ENCODE measurements around the gene CLPTM1L.
A peak's percentile ranks its signal among the peaks of the same experiment; 100 is the strongest.
"Not testable (repeated sequence)": the region's sequence is repeated elsewhere in the genome, so short reads cannot be mapped to it uniquely, and the experiment has no call there.

Gene CLPTM1L

GRCh38 chr5:1359031-1359645 lies 14.2 kb upstream of the CLPTM1L start:
- DNase-seq, result no peak

GRCh38 chr5:1358726-1359025 lies 13.8 kb upstream of the CLPTM1L start:
- DNase-seq, result no peak

DNA sequence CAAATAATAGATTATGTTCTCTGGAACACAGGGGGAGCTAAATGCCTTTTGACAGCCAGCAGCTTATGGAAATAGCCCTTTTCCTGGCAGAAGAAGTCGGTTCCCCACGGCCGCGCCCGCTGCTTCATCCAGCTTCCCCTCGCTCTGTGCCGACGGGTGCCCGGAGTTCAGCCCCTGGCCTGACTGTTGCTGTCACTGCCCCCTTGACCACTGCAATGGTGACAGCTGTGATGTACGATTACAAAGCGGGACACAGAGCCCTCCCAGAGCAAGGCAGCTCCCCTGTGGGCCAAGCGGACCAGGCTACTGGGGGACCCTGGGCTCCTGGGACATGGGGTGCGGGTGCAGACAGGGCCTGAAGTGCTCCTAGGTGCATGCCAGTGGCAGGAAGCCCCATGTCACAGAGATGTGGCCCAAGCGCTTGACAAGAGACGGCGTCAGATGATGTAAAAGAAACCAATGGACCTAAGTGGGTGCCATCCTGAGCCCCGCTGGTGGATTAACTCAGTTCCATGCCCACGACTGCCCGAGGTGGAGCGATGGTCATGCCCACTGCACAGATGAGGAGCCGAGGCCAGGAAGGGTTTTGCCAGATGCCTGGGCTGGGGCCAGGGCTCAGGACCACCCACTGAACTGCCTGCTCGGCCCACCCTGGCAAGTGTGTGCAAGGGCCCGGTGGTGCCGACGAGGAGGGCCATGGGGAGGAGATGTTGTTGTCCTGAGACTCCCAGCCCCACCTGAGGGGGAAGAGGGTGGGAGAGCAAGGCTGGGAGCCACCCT lies 13.2 kb upstream of the CLPTM1L start:
- no peak for DNase-seq

DNA sequence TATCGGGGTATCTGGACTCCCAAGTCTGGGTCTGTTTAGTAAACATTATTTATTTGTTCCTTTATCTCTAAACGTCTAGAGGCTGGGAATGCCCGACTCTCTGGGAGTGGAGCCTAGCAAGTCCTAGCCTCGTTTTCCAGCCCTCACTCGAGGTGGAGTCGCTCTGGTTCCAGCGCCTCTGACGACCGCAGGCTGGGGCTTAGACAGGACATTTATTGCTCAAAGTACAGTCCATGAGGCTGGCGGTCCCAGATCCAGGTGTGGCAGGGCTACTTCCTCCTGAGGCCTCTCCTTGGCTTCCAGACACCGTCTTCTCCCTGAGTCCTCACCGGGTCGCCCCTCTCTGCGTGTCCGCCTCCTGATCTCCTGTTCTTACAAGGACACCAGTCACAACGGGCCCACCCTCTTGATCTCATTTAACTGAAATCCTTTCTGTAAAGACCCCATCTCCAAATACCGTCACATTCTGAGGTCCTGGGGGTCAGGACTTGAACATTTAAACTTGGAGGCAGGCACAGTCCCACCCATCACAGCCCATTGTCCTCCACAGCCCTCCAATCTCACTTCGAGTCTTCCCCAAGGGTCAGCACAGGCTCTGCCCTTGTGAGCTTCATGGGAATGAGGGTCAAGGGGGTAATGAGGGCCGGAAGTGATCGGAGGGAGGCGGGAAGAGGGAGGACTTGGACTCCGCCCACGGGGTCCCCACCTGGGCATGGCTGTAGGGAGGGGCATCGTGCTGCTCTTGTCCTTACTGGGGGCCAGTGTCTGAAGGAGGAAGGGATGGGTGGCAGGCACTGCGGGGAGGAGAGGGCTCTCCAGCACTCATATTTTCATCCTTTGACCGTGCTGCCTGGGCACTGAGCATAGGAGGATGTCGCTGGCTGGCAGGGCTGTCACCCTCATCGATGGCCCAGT lies 12.2 kb upstream of the CLPTM1L start:
- DNase-seq, result no peak

DNA sequence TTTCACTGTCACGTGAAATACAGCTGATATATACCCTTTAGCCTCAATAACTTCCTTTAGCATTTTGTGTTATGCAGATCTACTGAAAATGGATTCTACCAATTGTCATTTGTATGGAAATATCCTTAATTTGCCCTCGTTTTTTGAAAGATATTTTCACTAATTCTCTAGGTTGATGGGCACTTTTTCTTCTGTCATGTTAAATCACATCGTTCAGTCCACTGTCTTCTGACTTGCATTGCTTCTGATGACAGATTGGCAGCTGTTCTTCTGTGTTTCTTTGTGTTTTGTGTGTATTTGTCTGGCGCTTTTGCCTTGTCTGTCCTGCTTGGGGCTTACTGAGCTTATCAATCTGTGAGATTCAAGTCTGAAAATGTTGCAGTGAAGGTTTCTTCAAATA lies 9.7 kb upstream of the CLPTM1L start:
- no peak for DNase-seq

DNA sequence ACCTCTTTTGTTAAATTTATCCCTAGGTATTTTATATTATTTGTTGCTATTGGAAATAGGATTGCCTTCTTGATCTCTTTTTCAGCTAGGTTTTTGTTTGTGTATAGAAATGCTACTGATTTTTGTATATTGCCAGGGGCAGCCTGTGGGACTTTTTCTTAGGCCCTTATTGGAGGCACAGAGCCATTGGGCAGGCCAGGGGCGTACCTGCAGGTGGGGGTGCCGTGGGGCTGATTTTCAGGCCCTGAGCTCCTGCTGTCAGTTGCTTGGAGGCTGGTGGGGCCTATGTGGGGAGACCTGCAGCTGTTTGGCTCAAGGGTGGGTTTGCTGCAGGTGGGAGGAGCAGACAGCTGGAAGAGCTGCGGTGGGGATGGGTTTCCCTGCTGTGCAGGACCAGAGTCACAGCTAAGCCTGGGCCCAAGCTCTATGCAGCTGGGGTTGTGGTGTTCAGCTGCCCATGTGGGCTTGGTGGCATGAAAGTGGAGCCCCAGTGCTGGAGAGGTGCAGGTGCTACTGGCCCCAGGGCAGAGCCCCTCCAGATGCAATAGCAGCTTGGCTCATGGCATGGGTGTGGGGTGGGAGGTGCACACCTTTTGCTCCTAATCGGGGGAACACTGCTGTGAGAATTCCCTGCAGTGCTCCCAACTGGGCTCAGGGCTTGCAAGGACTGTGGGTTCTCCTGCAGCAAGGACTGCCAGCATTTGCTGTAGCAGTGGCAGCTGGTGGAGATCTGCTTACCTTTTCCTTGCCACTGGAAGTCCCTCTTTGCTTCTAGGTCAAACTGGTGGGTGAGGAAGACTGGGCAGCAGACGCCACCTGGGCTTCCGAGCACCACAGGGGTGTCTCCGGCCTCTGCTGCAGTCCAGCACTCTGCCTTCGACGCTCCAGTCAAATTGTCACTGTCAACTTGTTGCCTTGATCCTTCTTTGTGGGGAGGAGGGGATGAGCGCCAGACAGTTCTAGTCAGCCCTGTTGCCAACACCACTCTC lies 7.6 kb upstream of the CLPTM1L start:
- no peak for DNase-seq

DNA sequence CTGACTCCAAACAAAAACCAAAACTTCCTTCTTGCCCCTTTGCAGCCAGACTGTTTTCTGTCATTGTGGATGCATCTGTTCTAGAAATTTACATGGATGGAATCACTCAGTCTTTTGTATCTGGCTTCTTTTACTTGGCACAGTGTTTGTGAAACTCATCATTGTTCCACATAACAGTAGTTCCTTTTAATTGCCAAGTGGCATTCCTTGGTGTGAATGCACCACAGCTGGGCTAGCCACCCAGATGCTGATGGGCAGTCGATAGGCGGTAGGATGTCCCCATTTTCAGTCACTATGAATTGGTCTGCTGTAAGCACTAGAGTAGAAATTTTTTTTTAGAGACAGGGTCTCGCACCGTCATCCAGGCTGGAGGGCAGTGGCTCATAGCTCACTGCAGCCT lies 6.3 kb upstream of the CLPTM1L start:
- DNase-seq, result peak; percentile 60 to 84

GRCh38 chr5:1349246-1349645 lies 4.3 kb upstream of the CLPTM1L start:
- DNase-seq, result no peak

- DNase-seq, result no peak
Measured at GRCh38 chr5:1348986-1349245, 4.0 kb upstream of the CLPTM1L start.

GRCh38 chr5:1347571-1347970 lies 2.7 kb upstream of the CLPTM1L start:
- no peak for DNase-seq

DNA sequence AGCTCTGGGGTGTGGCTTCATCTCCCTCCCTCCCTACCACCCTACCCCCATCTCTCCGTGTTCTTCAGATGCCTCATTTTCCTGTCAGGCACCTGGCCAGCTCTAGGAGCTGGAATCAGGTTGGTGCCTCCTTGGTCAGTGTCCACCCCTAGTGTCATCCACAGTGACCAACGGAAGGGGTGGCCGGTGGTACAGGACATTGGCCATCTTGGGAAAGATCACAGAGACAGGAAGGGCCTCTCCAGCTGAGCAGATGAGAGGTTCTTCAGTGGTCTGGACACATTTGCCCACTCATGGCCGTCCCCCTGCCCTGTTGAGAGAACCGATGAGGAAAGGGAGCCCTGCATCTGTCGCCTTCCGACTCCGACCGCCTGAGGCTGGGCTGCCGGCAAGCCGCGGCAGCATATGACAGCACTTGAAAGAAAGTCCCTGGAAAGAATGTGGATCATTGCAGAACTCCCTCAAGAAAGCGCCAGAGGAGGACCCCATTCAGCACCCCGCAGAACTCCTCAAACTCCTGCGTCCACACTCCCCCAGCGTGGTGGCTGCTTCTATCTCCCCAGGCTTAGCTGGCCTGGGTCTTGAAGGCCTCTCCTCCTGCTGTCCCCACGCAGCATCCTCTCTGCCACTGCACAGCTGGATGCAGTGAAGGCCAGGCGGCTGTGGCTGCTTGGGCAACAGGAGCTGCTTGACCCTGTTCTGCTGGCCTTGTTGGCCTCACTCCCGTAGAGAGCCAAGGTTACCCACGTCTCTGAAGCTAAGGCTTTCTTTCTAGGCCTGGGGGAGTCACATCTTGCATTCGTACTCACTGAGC lies 1.9 kb upstream of the CLPTM1L start:
- DNase-seq, result no peak

DNA sequence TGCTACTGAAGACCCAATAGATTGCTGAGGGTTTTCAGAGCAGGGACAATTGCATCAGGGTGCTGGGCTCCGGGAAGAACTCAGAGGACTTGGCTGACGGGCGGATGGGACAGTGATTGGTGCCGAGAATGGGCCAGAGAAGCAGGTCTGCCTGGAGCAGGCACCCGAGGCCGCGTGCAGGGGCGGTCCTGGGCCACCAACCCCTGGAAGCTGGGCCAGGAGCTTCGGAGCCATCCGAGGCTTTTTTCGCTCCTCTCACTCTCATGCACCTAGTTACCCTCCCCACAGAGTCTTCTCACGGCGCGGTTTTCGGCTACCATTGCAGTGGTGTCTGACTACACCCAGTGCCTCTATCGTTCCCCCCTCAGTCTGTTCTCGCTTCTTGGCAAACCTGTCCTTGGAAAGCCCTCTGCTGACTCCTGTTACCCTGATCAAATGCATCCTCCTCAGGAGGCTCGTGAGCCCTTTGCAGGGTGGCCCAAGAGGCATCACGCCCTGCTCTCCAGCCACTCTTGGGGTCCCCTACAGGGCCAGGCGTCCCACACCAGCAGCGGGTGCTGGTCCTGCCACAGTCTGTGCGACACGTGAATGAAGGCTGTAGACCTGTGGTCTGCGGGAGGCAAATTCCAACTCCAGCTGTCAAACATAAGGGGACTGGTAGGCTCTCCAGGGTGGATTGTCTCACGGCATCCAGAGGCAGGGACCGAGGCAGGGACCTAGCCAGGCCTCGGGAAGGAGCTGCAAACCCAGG lies 1.2 kb upstream of the CLPTM1L start:
- no peak for DNase-seq

GRCh38 chr5:1343931-1344901 lies 683 bp downstream of the CLPTM1L start:
- no peak for DNase-seq

DNA sequence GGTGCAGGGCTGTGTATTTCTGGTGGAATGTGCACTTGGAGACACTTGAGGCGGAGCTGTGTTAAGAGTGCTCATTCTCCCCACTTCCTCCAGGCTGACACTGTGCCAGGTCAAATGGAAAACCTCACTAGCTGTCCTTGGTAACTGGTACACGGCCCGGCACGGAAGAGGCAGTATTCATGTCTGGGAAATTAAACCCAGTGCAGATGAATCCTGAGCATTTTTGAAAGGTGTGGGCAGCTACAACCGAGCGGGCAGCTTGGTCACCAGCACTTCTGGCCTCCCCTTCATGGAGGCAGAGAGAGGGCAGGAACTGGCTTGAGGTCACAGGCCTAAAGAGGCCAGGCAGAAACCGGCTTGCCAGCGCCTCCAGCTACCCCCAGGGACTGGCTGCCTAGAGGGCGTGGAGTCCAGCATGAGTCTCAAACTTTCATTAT lies 1.6 kb downstream of the CLPTM1L start:
- no peak for DNase-seq

- not testable (repeated sequence) for DNase-seq
Measured at GRCh38 chr5:1342711-1343110, 2.2 kb downstream of the CLPTM1L start.

- no peak for DNase-seq
Measured at GRCh38 chr5:1342268-1342667, 2.6 kb downstream of the CLPTM1L start.

DNA sequence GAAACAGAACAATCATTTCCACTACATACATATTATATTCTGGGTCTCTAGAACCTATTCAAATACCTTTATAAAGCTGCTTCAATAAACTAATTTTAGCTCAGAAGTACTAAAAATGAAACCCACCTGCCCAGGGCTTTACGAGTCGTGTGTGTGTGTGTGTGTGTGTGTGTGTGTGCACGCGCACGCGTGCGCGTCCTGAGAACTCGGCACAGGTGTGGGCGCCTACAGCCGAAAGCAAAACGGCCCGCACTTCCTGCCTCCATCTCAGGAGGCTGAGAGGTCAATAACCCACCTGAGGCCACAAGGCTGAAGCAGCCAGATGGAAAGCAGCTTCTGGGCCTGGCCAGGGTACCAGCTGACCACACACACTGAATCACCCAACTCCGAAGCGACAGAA lies 3.0 kb downstream of the CLPTM1L start:
- no peak for DNase-seq

- DNase-seq, result not testable (repeated sequence)
Measured at GRCh38 chr5:1339818-1340210, 5.1 kb downstream of the CLPTM1L start.

GRCh38 chr5:1339139-1339817 lies 5.6 kb downstream of the CLPTM1L start:
- DNase-seq, result not testable (repeated sequence)
